ENCODE results near the gene OGFOD2. TPM values are rescaled to one million over a fixed set of nuclear protein-coding genes. Genes with fewer than 3 reads are reported as not detected.
A peak's percentile ranks its signal among the peaks of the same experiment; 100 is the strongest.

Gene OGFOD2
- total and polyA plus RNA-seq, 2 of the 13 experiments (the other 11 are each of a cell fraction or from before 2014, with no cell fraction given): 13.2 to 14.6 TPM

GRCh38 chr12:122974274-122974891 is 661 bp upstream of the OGFOD2 start (continued):
- TF ChIP-seq ZNF614 (CRISPR knock-in tag; IDR thresholded peaks at IDR 0.05; ENCODE audit: borderline replicate concordance) (no peak), ZKSCAN1 (IDR thresholded peaks at IDR 0.05; ENCODE audit: low read length) (no peak; the same call in 1 of the 2 replicates), HBP1 (CRISPR knock-in tag; IDR thresholded peaks at IDR 0.05; ENCODE audit: low read depth) (no peak; the same call in 1 of the 2 replicates), PCBP2 (optimal IDR thresholded peaks at IDR 0.05; ENCODE audit: low read depth, low read length, poor library complexity, severe bottlenecking) (no peak), TMF1 (CRISPR knock-in tag; IDR thresholded peaks at IDR 0.05; ENCODE audit: low read depth) (no peak), MIXL1 (CRISPR knock-in tag; IDR thresholded peaks at IDR 0.05) (peak; percentile 74), ZBTB25 (CRISPR knock-in tag; IDR thresholded peaks at IDR 0.05) (no peak; the same call in 1 of the 2 replicates), DR1 (CRISPR knock-in tag; IDR thresholded peaks at IDR 0.05) (peak; percentile 21), THAP8 (CRISPR knock-in tag; IDR thresholded peaks at IDR 0.05; ENCODE audit: borderline replicate concordance) (no peak), TARDBP (CRISPR knock-in tag; IDR thresholded peaks at IDR 0.05) (no peak), CSRNP1 (CRISPR knock-in tag; IDR thresholded peaks at IDR 0.05) (no peak), KDM5B (CRISPR knock-in tag; IDR thresholded peaks at IDR 0.05; ENCODE audit: borderline replicate concordance) (no peak), AHR (CRISPR knock-in tag; IDR thresholded peaks at IDR 0.05) (no peak), BCL6 (CRISPR knock-in tag; IDR thresholded peaks at IDR 0.05) (peak; percentile 59; the same call in 1 of the 2 replicates), MXD1 (CRISPR knock-in tag; IDR thresholded peaks at IDR 0.05) (no peak), NRL (CRISPR knock-in tag; IDR thresholded peaks at IDR 0.05; ENCODE audit: borderline replicate concordance) (0 out of 2 replicates have a peak, but pooled peaks have one; percentile 5), DZIP1 (CRISPR knock-in tag; IDR thresholded peaks at IDR 0.05) (no peak), NFKB2 (CRISPR knock-in tag; IDR thresholded peaks at IDR 0.05; ENCODE audit: borderline replicate concordance) (peak; percentile 11; the same call in 1 of the 2 replicates), KAT7 (CRISPR knock-in tag; IDR thresholded peaks at IDR 0.05; ENCODE audit: borderline replicate concordance) (no peak; the same call in 1 of the 2 replicates), NR2F1 (CRISPR knock-in tag; IDR thresholded peaks at IDR 0.05) (peak in 1 of 2 experiments; percentile 23; a peak in 1 of 4 replicates), WIZ (CRISPR knock-in tag; IDR thresholded peaks at IDR 0.05) (no peak), MZF1 (CRISPR knock-in tag; IDR thresholded peaks at IDR 0.05; ENCODE audit: borderline replicate concordance) (no peak)

All from HepG2 (cell line).